Measurements from ENCODE around the gene SLC6A1.

SLC6A1 gene

DNA sequence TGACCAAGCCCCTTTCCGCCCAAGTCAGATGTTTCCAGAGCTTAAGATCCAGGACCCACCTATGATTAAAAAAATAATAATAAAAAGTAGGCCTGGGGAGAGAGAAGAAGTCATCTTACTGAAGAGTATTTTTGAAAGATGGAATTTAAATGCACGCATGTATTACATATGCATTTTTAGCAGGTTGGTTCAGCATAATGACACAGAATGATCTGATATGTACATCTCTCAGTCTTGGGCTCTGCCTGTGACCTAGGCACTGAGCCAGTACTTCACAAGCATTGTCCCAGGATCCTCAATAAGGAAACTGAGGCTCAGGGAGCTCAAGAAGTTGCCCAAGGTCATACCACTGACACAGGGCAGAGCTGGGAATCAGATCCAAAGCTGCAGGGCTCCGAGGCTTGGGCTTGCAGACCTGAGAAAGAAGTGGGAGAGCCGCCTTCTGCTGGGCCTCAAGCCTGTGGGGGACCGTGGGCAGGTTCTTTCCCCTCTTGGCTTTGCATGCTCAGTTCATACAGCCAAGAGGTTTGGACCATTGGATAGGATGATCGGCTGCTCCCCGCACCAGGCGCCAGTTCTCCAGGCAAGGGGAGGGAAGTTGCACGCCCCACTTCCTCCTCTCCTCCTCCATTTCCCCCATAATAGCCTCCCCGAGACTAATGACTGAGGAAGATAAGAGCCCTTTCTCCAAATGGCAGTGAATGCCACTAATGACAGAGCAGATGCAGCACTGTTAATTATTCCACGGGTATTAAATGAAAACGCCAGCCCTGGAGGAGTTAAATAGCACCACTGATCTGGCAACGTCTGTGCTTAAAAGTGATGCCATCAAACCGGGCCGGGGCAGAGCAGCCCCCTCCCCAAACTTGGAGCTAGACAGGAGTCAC lies 6.9 kb downstream of the SLC6A1 start:
- H3K36me3 ChIP-seq (ENCODE audit: insufficient read depth, low read length), result no peaks in the 10 kb centered on the region
- no peaks in the 10 kb centered on the region for H4K20me1 ChIP-seq (ENCODE audit: insufficient read depth, low read length)
- H3F3A ChIP-seq (ENCODE audit: insufficient read depth, low read length), result no peaks in the 10 kb centered on the region
- H3K27me3 ChIP-seq (ENCODE audit: insufficient read depth, low read length), result no peaks in the 10 kb centered on the region
- H3K4me3 ChIP-seq (ENCODE audit: low read depth, low read length, poor library complexity, severe bottlenecking), result no peak overlapping the region
- TF ChIP-seq, protein P1, sequence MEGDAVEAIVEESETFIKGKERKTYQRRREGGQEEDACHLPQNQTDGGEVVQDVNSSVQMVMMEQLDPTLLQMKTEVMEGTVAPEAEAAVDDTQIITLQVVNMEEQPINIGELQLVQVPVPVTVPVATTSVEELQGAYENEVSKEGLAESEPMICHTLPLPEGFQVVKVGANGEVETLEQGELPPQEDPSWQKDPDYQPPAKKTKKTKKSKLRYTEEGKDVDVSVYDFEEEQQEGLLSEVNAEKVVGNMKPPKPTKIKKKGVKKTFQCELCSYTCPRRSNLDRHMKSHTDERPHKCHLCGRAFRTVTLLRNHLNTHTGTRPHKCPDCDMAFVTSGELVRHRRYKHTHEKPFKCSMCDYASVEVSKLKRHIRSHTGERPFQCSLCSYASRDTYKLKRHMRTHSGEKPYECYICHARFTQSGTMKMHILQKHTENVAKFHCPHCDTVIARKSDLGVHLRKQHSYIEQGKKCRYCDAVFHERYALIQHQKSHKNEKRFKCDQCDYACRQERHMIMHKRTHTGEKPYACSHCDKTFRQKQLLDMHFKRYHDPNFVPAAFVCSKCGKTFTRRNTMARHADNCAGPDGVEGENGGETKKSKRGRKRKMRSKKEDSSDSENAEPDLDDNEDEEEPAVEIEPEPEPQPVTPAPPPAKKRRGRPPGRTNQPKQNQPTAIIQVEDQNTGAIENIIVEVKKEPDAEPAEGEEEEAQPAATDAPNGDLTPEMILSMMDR (IDR thresholded peaks at IDR 0.05; ENCODE audit: low read length), result no peak
- no peak for TF ChIP-seq EZH2 (IDR thresholded peaks at IDR 0.05; ENCODE audit: borderline replicate concordance, low read length)
- H3K9me2 ChIP-seq (ENCODE audit: low read depth, low read length), result no peaks in the 10 kb centered on the region
- H3K79me2 ChIP-seq (ENCODE audit: insufficient read depth, low read length), result no peaks in the 10 kb centered on the region
- H3K9ac ChIP-seq (ENCODE audit: low read length), result no peak overlapping the region
- no peak overlapping the region for H3K4me2 ChIP-seq (ENCODE audit: low read length)
- H3K4me1 ChIP-seq (ENCODE audit: insufficient read depth, low read length, severe bottlenecking), result no peaks in the 10 kb centered on the region
- H3K9me3 ChIP-seq (ENCODE audit: low read length), result no peaks in the 10 kb centered on the region
- no peak overlapping the region for H2AFZ ChIP-seq (ENCODE audit: low read length)
- H3K27ac ChIP-seq (ENCODE audit: low read depth, low read length, poor library complexity, severe bottlenecking), result no peak overlapping the region

DNA sequence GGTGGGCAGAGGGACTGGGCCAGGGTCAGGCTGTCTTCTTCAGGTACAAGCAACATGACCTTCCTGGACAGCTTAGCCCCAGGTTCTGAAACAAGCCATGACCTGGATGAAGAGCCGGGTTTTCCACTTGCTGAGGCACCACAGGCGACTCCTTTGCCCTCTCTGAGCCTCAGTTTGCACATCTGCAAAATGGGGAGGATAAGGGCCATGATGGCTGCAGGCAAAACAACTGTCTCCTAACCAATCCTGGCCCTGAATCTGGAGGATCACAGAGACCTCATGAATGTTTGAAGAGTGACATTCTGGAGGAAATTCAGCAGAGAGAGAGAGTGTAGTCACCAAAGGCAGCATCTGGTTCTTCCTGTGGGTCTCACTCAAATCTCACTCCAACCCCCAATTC lies 8.0 kb downstream of the SLC6A1 start:
- Histone ChIP-seq H3K9me2 (ENCODE audit: low read depth, low read length) (no peaks in the 10 kb centered on the region), H4K20me1 (ENCODE audit: insufficient read depth, low read length) (no peaks in the 10 kb centered on the region), H3K4me2 (ENCODE audit: low read length) (no peak overlapping the region), H3F3A (ENCODE audit: insufficient read depth, low read length) (no peaks in the 10 kb centered on the region), H3K27me3 (ENCODE audit: insufficient read depth, low read length) (no peaks in the 10 kb centered on the region), H3K36me3 (ENCODE audit: insufficient read depth, low read length) (no peaks in the 10 kb centered on the region), H3K9ac (ENCODE audit: low read length) (no peak overlapping the region), H3K9me3 (ENCODE audit: low read length) (no peaks in the 10 kb centered on the region), H3K79me2 (ENCODE audit: insufficient read depth, low read length) (no peaks in the 10 kb centered on the region), H3K27ac (ENCODE audit: low read depth, low read length, poor library complexity, severe bottlenecking) (no peak overlapping the region), H2AFZ (ENCODE audit: low read length) (no peak overlapping the region), H3K4me3 (ENCODE audit: low read depth, low read length, poor library complexity, severe bottlenecking) (no peak overlapping the region), H3K4me1 (ENCODE audit: insufficient read depth, low read length, severe bottlenecking) (no peaks in the 10 kb centered on the region)
- no peak for TF ChIP-seq EZH2 (IDR thresholded peaks at IDR 0.05; ENCODE audit: borderline replicate concordance, low read length)
- TF ChIP-seq, protein P1 (IDR thresholded peaks at IDR 0.05; ENCODE audit: low read length), result no peak

DNA sequence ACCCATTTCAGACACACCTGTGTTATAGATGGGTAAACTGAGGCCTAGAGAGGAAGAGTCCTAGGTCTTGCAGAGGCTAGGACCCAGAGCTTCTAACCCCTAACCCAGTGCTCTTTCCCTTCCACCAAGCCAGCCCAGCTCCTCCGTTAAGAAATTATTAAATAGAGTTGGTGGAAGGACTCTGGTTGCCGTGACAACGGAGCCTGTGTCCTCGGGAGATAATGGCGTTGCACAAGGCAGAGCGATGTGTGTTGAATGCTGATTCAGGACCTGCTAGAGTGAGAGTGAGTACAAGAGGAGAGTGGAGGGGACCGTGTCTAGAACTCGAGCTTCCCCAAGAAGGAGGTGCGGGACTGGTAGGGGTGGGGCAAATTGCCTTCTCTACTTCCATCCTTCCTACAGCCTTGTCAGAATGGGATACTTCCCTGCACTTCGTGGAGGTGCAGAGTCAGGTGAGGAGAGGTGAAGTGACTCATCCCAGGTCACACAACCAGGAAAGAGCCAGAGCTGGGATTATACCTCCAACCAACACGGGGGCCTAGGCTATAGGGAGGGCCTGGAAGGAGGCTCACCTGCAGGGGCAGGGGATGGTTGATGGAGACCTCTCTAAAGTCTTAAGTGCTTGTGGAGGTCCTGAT lies 8.6 kb downstream of the SLC6A1 start:
- Histone ChIP-seq H4K20me1 (ENCODE audit: insufficient read depth, low read length) (no peaks in the 10 kb centered on the region), H3K36me3 (ENCODE audit: insufficient read depth, low read length) (no peaks in the 10 kb centered on the region), H3K27me3 (ENCODE audit: insufficient read depth, low read length) (no peaks in the 10 kb centered on the region), H3K9ac (ENCODE audit: low read length) (no peak overlapping the region), H3K4me3 (ENCODE audit: low read depth, low read length, poor library complexity, severe bottlenecking) (no peak overlapping the region), H3K79me2 (ENCODE audit: insufficient read depth, low read length) (no peaks in the 10 kb centered on the region), H3K4me1 (ENCODE audit: insufficient read depth, low read length, severe bottlenecking) (no peaks in the 10 kb centered on the region), H2AFZ (ENCODE audit: low read length) (no peak overlapping the region), H3K9me3 (ENCODE audit: low read length) (no peaks in the 10 kb centered on the region), H3K4me2 (ENCODE audit: low read length) (no peak overlapping the region), H3K9me2 (ENCODE audit: low read depth, low read length) (no peaks in the 10 kb centered on the region), H3F3A (ENCODE audit: insufficient read depth, low read length) (no peaks in the 10 kb centered on the region), H3K27ac (ENCODE audit: low read depth, low read length, poor library complexity, severe bottlenecking) (no peak overlapping the region)
- TF ChIP-seq, protein P1 (IDR thresholded peaks at IDR 0.05; ENCODE audit: low read length), result no peak
- TF ChIP-seq EZH2 (IDR thresholded peaks at IDR 0.05; ENCODE audit: borderline replicate concordance, low read length), result no peak

Data from OCI-LY1 (cell line).